A549 (cell line): ENCODE data around the gene LCE3D.

Experiments used
- BHLHE40 ChIP-seq: IDR thresholded peaks from 2 replicates; pipeline ENCODE4 v1.6.1; 2012; ENCODE audit warnings: low read depth, low read length, inconsistent platforms
- CEBPB ChIP-seq, 2 experiments: fragments of >200 bp in 1 of 2; sonication (Bioruptor Twin) in 1 of 2; formaldehyde crosslinking in 1 of 2; IDR thresholded peaks; 2 replicates each; pipeline ENCODE4 v1.6.1; 2012 to 2016
- CHD2 ChIP-seq: fragments of 150-350 bp; IDR thresholded peaks from 2 replicates; pipeline ENCODE4 v1.6.1; 2014; ENCODE audit warnings: low read length; ENCODE audit not compliant: partially characterized antibody
- CTCF ChIP-seq: fragments of >200 bp; sonication (Bioruptor Twin); formaldehyde crosslinking; IDR thresholded peaks from 3 replicates; pipeline ENCODE4 v1.5.1; 2016
- ELK1 ChIP-seq: fragments of 150-350 bp; IDR thresholded peaks from 2 replicates; pipeline ENCODE4 v1.6.1; 2014; ENCODE audit warnings: low read depth, mild to moderate bottlenecking, low read length
- MAFK ChIP-seq: fragments of 450-650 bp; IDR thresholded peaks from 2 replicates; pipeline ENCODE4 v1.6.1; 2014; ENCODE audit not compliant: partially characterized antibody
- MAZ ChIP-seq: fragments of 150-350 bp; IDR thresholded peaks from 2 replicates; pipeline ENCODE4 v1.6.1; 2014; ENCODE audit warnings: antibody characterized with exemption, low read depth, low read length, borderline replicate concordance
- POLR2A ChIP-seq: IDR thresholded peaks from 2 replicates; pipeline ENCODE4 v1.6.1; 2012; ENCODE audit warnings: mild to moderate bottlenecking, low read length
- SMC3 ChIP-seq: fragments of >200 bp; sonication (Bioruptor Twin); formaldehyde crosslinking; IDR thresholded peaks from 3 replicates; pipeline ENCODE4 v1.6.1; 2018; ENCODE audit warnings: inconsistent platforms

GRCh38 chr1:152535774-152536173, 44.5 kb downstream of the LCE3D start:
- TF ChIP-seq CTCF (no peak), SMC3 (no peak), CHD2 (no peak), MAFK (no peak), BHLHE40 (no peak), POLR2A (no peak), ELK1 (no peak), MAZ (no peak), CEBPB (IDR thresholded peaks at IDR 0.05) (no peak)
